Measurements from ENCODE around the gene RPL38. TPM values are rescaled to one million over a fixed set of nuclear protein-coding genes. Genes with fewer than 3 reads are reported as not detected.

The RPL38 gene
- total and polyA plus RNA-seq, 2 of the 4 experiments (the other 2 are of a cell fraction): 111 to 527 TPM

GRCh38 chr17:74226252-74226651, 22.8 kb downstream of the RPL38 start:
- Histone ChIP-seq H4K5ac (ENCODE audit: low read depth, low read length) (no peak overlapping the region), H2BK120ac (ENCODE audit: low read depth, low read length) (no peak overlapping the region), H3K14ac (replicated peaks; ENCODE audit: low read depth, low read length) (no peak overlapping the region), H3K27me3 (ENCODE audit: control insufficient read depth, insufficient read depth, low read length) (no peaks in the 10 kb centered on the region), H3K9ac (ENCODE audit: low read depth, low read length) (no peak overlapping the region), H3K9me1 (ENCODE audit: insufficient read depth, low read length) (no peaks in the 10 kb centered on the region), H3K23ac (ENCODE audit: low read depth, low read length) (no peak overlapping the region), H3K27ac (ENCODE audit: insufficient read depth, low read length) (no peak overlapping the region), H2AK5ac (ENCODE audit: low read depth, low read length) (no peak overlapping the region), H3K36me3 (ENCODE audit: control insufficient read depth, insufficient read depth, low read length) (no peaks in the 10 kb centered on the region), H3K18ac (ENCODE audit: low read depth, low read length) (no peak overlapping the region), H4K20me1 (ENCODE audit: insufficient read depth, low read length) (no peaks in the 10 kb centered on the region), H3K4me3 (ENCODE audit: insufficient read depth, low read depth, low read length) (no peak overlapping the region), H4K91ac (ENCODE audit: insufficient read depth, low read depth, low read length) (no peak overlapping the region), H3K4me1 (ENCODE audit: control insufficient read depth, insufficient read depth, low read length) (no peaks in the 10 kb centered on the region), H3K56ac (ENCODE audit: extremely low read depth, insufficient read depth, low read length) (no peak overlapping the region), H3K4me2 (ENCODE audit: low read depth, low read length) (no peak overlapping the region), H2BK15ac (ENCODE audit: low read depth, low read length) (no peak overlapping the region), H3K4ac (ENCODE audit: low read depth, low read length) (no peak overlapping the region), H3K9me3 (ENCODE audit: control insufficient read depth, insufficient read depth, low read length) (no peaks in the 10 kb centered on the region), H2AFZ (replicated peaks; ENCODE audit: low read length, poor library complexity) (no peak overlapping the region), H2BK5ac (ENCODE audit: low read depth, low read length, poor library complexity, severe bottlenecking) (no peak overlapping the region), H2BK20ac (ENCODE audit: low read depth, low read length) (no peak overlapping the region), H2AK9ac (replicated peaks; ENCODE audit: low read depth, low read length, poor library complexity) (no peak overlapping the region), H3K79me1 (ENCODE audit: low read depth in 1 of 2, low read length in 2 of 2) (no peaks in the 10 kb centered on the region), H4K8ac (ENCODE audit: low read depth in 2 of 2, low read length in 2 of 2) (no peak overlapping the region)
- BruUV-seq (replicated peaks): no TSS peak
- WGBS, 2 experiments (ENCODE audit: extremely low coverage in 2 of 2, insufficient read length in 1 of 2): 90% methylated on average over 2 of the region's 6 CpGs; no CpG with 5 or more reads in 1 of the 2 experiments
- dilution Hi-C loops (cut with HindIII; ENCODE audit: low sequenced_read_pairs, unreplicated experiment) (no loop called here), intact Hi-C loops (cut with micrococcal nuclease) (no loop called here), in situ Hi-C loops (cut with MboI; ENCODE audit: low sequenced_read_pairs) (no loop called here)
- ATAC-seq (ENCODE audit: low read depth): no peak
- POLR2A ChIA-PET (ENCODE audit: unreplicated experiment): no interaction called here
- TF ChIP-seq MAZ (IDR thresholded peaks at IDR 0.05; ENCODE audit: borderline replicate concordance, low read depth, low read length) (no peak), MXI1 (IDR thresholded peaks at IDR 0.05; ENCODE audit: borderline replicate concordance, low read depth, low read length) (no peak), RAD21 (IDR thresholded peaks at IDR 0.05; ENCODE audit: low read length) (no peak), CEBPB (IDR thresholded peaks at IDR 0.05; ENCODE audit: low read depth, low read length) (no peak), ELK1 (IDR thresholded peaks at IDR 0.05; ENCODE audit: borderline replicate concordance, low read depth, low read length) (no peak), RFX5 (IDR thresholded peaks at IDR 0.05; ENCODE audit: low read depth, low read length) (no peak), CTCF (conservative IDR thresholded peaks at IDR 0.05; ENCODE audit: low read depth, low read length) (no peak), BHLHE40 (IDR thresholded peaks at IDR 0.05; ENCODE audit: low read depth, low read length) (no peak), FOS (IDR thresholded peaks at IDR 0.05; ENCODE audit: low read depth, low read length) (no peak), NFE2L2 (IDR thresholded peaks at IDR 0.05; ENCODE audit: low read depth, low read length) (no peak), USF2 (IDR thresholded peaks at IDR 0.05; ENCODE audit: low read depth, low read length) (no peak), RCOR1 (IDR thresholded peaks at IDR 0.05; ENCODE audit: insufficient replicate concordance, low read length) (no peak), SMC3 (IDR thresholded peaks at IDR 0.05; ENCODE audit: low read depth, low read length) (no peak), POLR2A (IDR thresholded peaks at IDR 0.05; ENCODE audit: low read depth, low read length) (no peak), CHD1 (IDR thresholded peaks at IDR 0.05; ENCODE audit: low read depth, low read length) (no peak), MAFK (IDR thresholded peaks at IDR 0.05; ENCODE audit: low read depth, low read length) (no peak)
- CTCF ChIA-PET: no interaction called here
- no peak for DNase-seq
